Cortex of kidney (tissue), 1 donor: Measurements from ENCODE around the gene PSORS1C1.

Experiments used
- DNase-seq: peaks from one replicate; lab custom pipeline; 2025; lab: John Stamatoyannopoulos, UW

PSORS1C1 gene

GRCh38 chr6:31126396-31127175, 12.0 kb downstream of the PSORS1C1 start:
- DNase-seq: no peak

- no peak for DNase-seq
Measured at GRCh38 chr6:31128093-31128676, 13.6 kb downstream of the PSORS1C1 start.

- DNase-seq: no peak
Measured at GRCh38 chr6:31129130-31129529, 14.5 kb downstream of the PSORS1C1 start.

- no peak for DNase-seq
Measured at GRCh38 chr6:31130751-31131150, 16.2 kb downstream of the PSORS1C1 start.

- no peak for DNase-seq
Measured at GRCh38 chr6:31131595-31131994, 17.0 kb downstream of the PSORS1C1 start.

- DNase-seq: no peak
Measured at GRCh38 chr6:31132806-31133205, 18.2 kb downstream of the PSORS1C1 start.

GRCh38 chr6:31135710-31136109, 21.1 kb downstream of the PSORS1C1 start:
- no peak for DNase-seq

- DNase-seq: no peak
Measured at GRCh38 chr6:31138982-31139381, 24.4 kb downstream of the PSORS1C1 start, which contains the start of gene PSORS1C2. TSS of gene PSORS1C2 (minus strand) at chr6:31139066. CDS start at chr6:31139026, 40 bp downstream.

GRCh38 chr6:31139599-31139998, 25.0 kb downstream of the PSORS1C1 start:
- DNase-seq: no peak

GRCh38 chr6:31140643-31141042, 26.0 kb downstream of the PSORS1C1 start:
- DNase-seq: no peak

GRCh38 chr6:31142361-31142761, 27.8 kb downstream of the PSORS1C1 start:
- DNase-seq: no peak

GRCh38 chr6:31143148-31143547, 28.5 kb downstream of the PSORS1C1 start:
- DNase-seq: no peak

- DNase-seq: no peak
Measured at GRCh38 chr6:31144296-31144969, 29.8 kb downstream of the PSORS1C1 start.

GRCh38 chr6:31144970-31145340, 30.4 kb downstream of the PSORS1C1 start:
- DNase-seq: no peak

- no peak for DNase-seq
Measured at GRCh38 chr6:31145386-31145785, 30.8 kb downstream of the PSORS1C1 start.

GRCh38 chr6:31149827-31150447, 35.3 kb downstream of the PSORS1C1 start:
- no peak for DNase-seq

GRCh38 chr6:31152781-31153180, 38.2 kb downstream of the PSORS1C1 start:
- no peak for DNase-seq

GRCh38 chr6:31154436-31154835, 39.8 kb downstream of the PSORS1C1 start:
- DNase-seq: no peak

- DNase-seq: no peak
Measured at GRCh38 chr6:31156641-31157040, 42.0 kb downstream of the PSORS1C1 start.

GRCh38 chr6:31157513-31158139, 43.0 kb downstream of the PSORS1C1 start, which contains the start of gene CCHCR1:
TSS of gene CCHCR1 (minus strand) at chr6:31157802. CDS start at chr6:31157600, 202 bp downstream.
- DNase-seq: no peak

GRCh38 chr6:31158140-31158862, 43.7 kb downstream of the PSORS1C1 start, which contains the start of gene TCF19:
TSS of gene TCF19 (plus strand) at chr6:31158589. CDS start at chr6:31159470, 881 bp downstream.
- DNase-seq: peak; percentile 65
